Small intestine (tissue), 7 donors: Measurements from ENCODE around the gene GCLC. TPM values are rescaled to one million over a fixed set of nuclear protein-coding genes. Genes with fewer than 3 reads are reported as not detected.
A peak's percentile ranks its signal among the peaks of the same experiment; 100 is the strongest.

ENCODE experiments used
- DNase-seq, 2 donors: peaks; one replicate each; pipeline versions ENCODE4 v3.0.0 to v3.0.0-alpha.2; 2013
- FAIRE-seq: peaks from 2 replicates; lab custom pipeline; 2012; peaks lifted over from hg19 to GRCh38; lab: Jason Lieb, UNC
- H3K27ac ChIP-seq, 3 donors: one replicate each; pipeline ENCODE4 v1.5.1; 2013; ENCODE audit warnings: low read length in 2 of 3, mild to moderate bottlenecking in 2 of 3, control low read depth in 1 of 3, inconsistent platforms in 1 of 3, low read depth in 1 of 3, moderate library complexity in 1 of 3
- H3K27me3 ChIP-seq, 3 donors: one replicate each; pipeline ENCODE4 v1.6.1; 2013; ENCODE audit warnings: low read length in 3 of 3, inconsistent platforms in 1 of 3; ENCODE audit not compliant: control insufficient read depth in 3 of 3, insufficient read depth in 3 of 3
- H3K36me3 ChIP-seq, 3 donors: one replicate each; pipeline ENCODE4 v1.6.1; 2013; ENCODE audit warnings: low read length in 3 of 3, inconsistent platforms in 1 of 3, low read depth in 1 of 3, mild to moderate bottlenecking in 1 of 3, moderate library complexity in 1 of 3; ENCODE audit not compliant: control insufficient read depth in 3 of 3, insufficient read depth in 2 of 3
- H3K4me1 ChIP-seq, 3 donors: one replicate each; pipeline ENCODE4 v1.6.1; 2013; ENCODE audit warnings: low read length in 2 of 3, inconsistent platforms in 1 of 3, low read depth in 1 of 3, mild to moderate bottlenecking in 1 of 3, moderate library complexity in 1 of 3; ENCODE audit not compliant: control insufficient read depth in 3 of 3, insufficient read depth in 2 of 3
- H3K4me3 ChIP-seq, 3 donors: one replicate each; pipeline ENCODE4 v1.5.1; 2013; ENCODE audit warnings: low read length in 3 of 3, control low read depth in 1 of 3, inconsistent platforms in 1 of 3, low read depth in 1 of 3, mild to moderate bottlenecking in 1 of 3, moderate library complexity in 1 of 3
- H3K9me3 ChIP-seq, 2 donors: one replicate each; pipeline ENCODE4 v1.6.1; 2013; ENCODE audit warnings: low read depth in 1 of 2, low read length in 1 of 2; ENCODE audit not compliant: control insufficient read depth in 2 of 2, insufficient read depth in 1 of 2
- WGBS, 3 donors: extraction: QIAGEN DNeasy Blood & Tissue Kit; methylation state at CpG; one replicate each; pipeline ENCODE4 v1.1.7; 2013; 5-methylcytosine and 5-hydroxymethylcytosine counted together
- polyA plus RNA-seq, 4 donors: library from polyadenylated mRNA; stranded (reverse) in 3 of 4; unstranded in 1 of 4; fragments of 200-250 nt in 3 of 4; fragments of 120-200 nt in 1 of 4; gene quantifications; one replicate each; pipeline versions ENCODE4 v1.2.1 to v1.2.3, GENCODE V29; 2013
- donor health status: healthy with polysubstance abuse.
- donor health status: control.
- donor health status: control.
- donor health status: Bipolar disorder and iron deficiency.
- donor health status: healthy.

The GCLC gene
- polyA plus RNA-seq, 4 donors: 26.6 to 69.3 (median 28.1) TPM

DNA sequence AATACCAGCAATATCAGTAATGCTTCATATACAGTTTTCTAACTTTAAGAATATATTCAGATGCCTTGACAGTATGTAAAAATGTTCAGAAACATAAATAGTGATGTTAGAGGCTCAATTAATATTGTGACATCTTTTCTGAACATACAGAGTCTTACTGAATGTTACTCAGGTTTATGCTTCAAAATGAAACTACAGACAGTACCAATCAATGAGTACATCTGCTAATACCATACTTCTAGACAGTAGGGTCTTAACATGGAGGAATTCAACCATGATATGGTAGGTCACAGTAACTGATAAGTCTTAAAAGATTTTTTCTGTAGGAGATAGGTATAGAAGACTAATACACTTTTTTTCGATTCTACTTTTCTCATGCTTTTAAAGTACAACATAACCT is 8.3 kb downstream of the GCLC start:
- Histone ChIP-seq H3K4me3 (no peak overlapping the region), H3K4me1 (peaks cover 0 to 10% (median 5%) of the 10 kb centered on the region in 3 donors), H3K27ac (no peak overlapping the region), H3K27me3 (no peaks in the 10 kb centered on the region), H3K9me3 (no peaks in the 10 kb centered on the region), H3K36me3 (peaks cover 0 to 5% (median 2%) of the 10 kb centered on the region in 3 donors)
- DNase-seq: no peak
- 86 to 100% (median 97%) methylated on average over 1 of the region's 1 CpG for WGBS, 3 donors
- FAIRE-seq: no peak

DNA sequence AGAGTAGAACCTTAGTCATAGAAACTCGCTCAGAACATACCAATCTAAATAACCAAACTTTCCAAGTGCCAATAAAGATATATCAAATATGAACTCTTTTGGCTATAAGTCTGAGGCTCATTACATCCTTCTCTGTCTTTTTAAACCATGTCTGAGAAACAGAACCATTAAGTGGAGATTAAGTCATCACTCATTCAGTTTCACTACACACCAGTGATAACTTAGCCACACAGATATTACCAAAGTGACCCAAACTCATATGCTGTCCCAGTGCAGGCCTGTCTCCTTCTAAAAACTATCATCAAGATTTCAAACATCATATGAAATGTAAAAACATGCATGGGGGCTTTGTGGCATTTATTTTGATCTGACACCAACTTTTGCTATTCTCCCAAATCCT is 12.0 kb downstream of the GCLC start:
- peak overlapping the region in 1 of 3 donors; percentile 54 for H3K27ac ChIP-seq
- FAIRE-seq (no peak), DNase-seq (no peak)
- H3K4me3 ChIP-seq: no peak overlapping the region
- 76 to 100% (median 85%) methylated on average over 1 of the region's 1 CpG for WGBS, 3 donors
- H3K4me1 ChIP-seq: peaks cover 0 to 8% (median 2%) of the 10 kb centered on the region in 3 donors
- no peaks in the 10 kb centered on the region for H3K27me3 ChIP-seq
- H3K9me3 ChIP-seq: no peaks in the 10 kb centered on the region
- H3K36me3 ChIP-seq: no peaks in the 10 kb centered on the region

DNA sequence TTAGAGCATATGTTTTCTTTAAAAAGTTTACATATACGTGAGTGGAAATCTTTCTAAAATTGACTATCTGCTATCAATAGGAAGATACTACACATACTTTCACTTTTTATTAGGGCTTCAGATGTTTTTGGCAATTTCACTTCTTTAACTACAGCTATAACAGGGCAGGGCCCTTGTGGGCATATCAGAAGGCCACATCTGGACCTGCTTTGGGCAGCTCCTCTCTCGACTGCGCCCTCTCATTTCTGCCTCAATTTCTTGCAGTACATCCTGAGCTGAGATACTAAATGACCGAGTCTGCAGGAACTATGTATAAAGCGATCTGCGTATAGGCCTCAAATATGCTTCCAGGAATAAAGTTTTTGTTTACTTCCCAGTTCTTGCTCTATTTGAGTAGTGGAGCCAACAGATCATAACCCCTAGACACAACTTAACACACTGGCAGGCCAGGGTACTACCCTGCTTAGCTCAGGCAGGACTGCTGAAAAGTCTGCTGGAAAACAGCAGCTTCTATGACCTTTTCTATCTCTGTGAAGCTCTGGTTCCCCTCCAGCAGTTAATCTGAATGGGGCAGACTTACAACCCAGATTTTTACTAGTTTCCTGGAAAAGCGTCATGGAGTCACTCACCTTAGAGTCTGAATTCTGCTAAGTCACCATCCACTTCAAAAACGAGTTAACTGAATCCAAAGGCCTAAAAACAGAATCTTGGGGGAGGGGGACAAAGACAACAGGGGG is 12.7 kb downstream of the GCLC start:
- 63 to 73% (median 67%) methylated on average over 8 of the region's 8 CpGs for WGBS, 3 donors
- FAIRE-seq: no peak
- H3K4me1 ChIP-seq: peaks cover 0 to 10% (median 2%) of the 10 kb centered on the region in 3 donors

DNA sequence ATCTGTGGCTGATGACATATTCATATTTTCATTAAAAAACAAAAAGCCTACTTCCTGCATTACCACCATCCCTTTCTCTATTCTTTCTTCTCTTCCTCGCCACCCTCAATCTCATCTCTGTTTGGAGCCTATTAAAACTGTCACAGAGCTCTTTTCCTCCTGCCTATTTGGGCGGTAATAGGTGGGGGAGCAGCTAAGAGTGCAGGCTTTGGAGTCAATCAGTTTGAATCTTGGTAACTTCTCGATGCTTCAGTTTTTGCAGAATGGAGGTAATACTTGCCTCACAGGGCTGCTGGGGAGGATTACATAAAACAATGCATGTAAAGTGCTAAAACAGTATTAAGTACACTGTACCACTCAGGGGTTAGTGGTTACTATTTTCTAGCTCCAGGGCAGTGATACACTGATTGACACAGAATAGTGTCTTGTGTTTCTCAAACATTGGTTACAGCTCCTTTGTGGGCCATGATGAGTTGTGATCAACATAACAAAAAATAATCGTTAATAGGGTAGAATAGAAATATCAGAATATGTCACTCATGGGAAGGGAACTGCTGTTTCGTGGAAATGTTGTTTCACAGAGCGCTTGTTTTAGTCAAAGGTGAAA is 14.0 kb downstream of the GCLC start:
- Histone ChIP-seq H3K27me3 (no peaks in the 10 kb centered on the region), H3K4me1 (peaks cover 2 to 8% (median 3%) of the 10 kb centered on the region in 3 donors), H3K27ac (no peak overlapping the region), H3K4me3 (no peak overlapping the region), H3K9me3 (no peaks in the 10 kb centered on the region), H3K36me3 (no peaks in the 10 kb centered on the region)
- no peak for DNase-seq
- WGBS, 3 donors: 77 to 93% (median 90%) methylated on average over 6 of the region's 6 CpGs
- no peak for FAIRE-seq

More for the DNA sequence above, 12.7 kb downstream of the GCLC start:
- Histone ChIP-seq H3K27ac (peak overlapping the region in 1 of 3 donors; percentile 26), H3K9me3 (no peaks in the 10 kb centered on the region), H3K4me3 (no peak overlapping the region), H3K27me3 (no peaks in the 10 kb centered on the region), H3K36me3 (no peaks in the 10 kb centered on the region)
- no peak for DNase-seq

DNA sequence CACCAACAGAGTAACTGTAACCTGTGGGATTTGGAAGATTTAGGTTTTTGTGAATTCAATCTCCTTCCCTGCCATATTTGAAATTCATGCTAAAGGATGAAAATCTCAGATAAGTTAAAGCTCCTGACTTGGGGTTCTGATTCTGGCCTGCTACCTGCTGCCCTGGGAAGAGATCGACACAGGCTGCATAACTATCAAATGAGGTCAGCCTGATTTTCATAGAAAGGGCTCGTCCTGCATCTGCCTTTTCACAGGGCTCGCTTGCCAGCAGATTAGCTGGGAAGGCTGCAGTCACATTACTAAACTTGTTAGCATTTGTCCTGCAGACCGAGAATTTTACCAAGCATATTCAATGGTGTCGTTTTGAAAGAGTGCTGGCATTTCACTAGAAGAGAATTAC is 14.6 kb downstream of the GCLC start:
- no peak overlapping the region for H3K4me3 ChIP-seq
- no peaks in the 10 kb centered on the region for H3K36me3 ChIP-seq
- H3K27ac ChIP-seq: no peak overlapping the region
- 46 to 63% (median 56%) methylated on average over 5 of the region's 5 CpGs for WGBS, 3 donors
- FAIRE-seq (no peak), DNase-seq (no peak)
- H3K27me3 ChIP-seq: no peaks in the 10 kb centered on the region
- H3K9me3 ChIP-seq: no peaks in the 10 kb centered on the region
- peaks cover 2 to 8% (median 3%) of the 10 kb centered on the region in 3 donors for H3K4me1 ChIP-seq

DNA sequence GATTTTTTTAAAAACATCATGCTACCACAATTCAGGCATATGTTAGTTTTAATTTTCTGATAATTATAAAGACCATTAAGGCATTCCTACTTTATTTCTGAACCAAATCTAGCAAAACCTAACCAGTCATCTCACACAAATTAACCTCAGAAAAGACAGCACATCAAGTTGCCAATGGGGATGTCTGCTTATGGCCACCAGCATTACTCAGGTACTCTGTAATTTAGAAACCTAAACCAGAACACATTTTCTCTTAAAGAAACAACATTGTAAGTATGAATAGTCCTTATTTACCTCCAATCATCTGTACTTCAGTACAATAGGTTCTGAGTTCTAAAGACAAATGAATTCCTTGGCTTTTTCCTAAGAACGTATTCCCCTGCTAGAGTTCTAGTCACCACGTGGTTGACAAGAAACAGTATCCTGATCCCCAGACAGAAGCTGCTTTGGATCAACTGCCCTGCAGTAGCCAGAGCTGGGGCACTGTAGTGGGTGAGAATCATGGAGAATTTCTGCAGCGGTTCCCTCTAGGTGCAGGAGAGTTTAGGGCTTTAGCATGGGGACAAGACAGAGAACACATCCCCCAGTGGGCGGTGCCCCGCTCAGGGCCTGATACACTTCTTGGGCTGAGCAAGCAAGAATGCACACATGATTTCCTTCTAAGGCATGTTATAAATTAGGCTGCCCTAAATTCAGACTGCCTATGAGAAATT is 15.4 kb downstream of the GCLC start:
- Histone ChIP-seq H3K36me3 (no peaks in the 10 kb centered on the region), H3K4me1 (peaks cover 2 to 8% (median 3%) of the 10 kb centered on the region in 3 donors), H3K27ac (peak overlapping the region in 1 of 3 donors; percentile 13), H3K27me3 (no peaks in the 10 kb centered on the region), H3K4me3 (no peak overlapping the region), H3K9me3 (no peaks in the 10 kb centered on the region)
- DNase-seq: no peak
- no peak for FAIRE-seq
- WGBS, 3 donors: 86 to 92% (median 87%) methylated on average over 5 of the region's 5 CpGs

DNA sequence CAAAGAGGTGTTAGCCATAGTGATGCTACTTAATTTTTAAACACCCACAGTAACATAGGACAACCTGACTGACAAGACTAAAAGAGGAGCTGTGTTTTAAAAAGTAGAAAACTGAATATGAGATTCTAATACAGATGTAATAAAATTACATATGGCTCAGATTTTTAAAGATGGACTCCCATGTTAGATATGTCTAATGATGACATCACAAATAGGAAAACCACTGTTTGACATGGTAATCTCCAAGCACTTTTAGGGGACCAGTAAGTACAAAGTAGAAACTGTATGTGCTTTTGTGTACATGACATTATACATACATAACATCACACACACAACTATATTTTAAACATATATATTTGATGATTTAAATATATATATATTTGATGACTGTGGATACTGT is 16.8 kb downstream of the GCLC start:
- H3K4me1 ChIP-seq: peaks cover 3 to 11% (median 4%) of the 10 kb centered on the region in 3 donors
- FAIRE-seq: no peak

DNA sequence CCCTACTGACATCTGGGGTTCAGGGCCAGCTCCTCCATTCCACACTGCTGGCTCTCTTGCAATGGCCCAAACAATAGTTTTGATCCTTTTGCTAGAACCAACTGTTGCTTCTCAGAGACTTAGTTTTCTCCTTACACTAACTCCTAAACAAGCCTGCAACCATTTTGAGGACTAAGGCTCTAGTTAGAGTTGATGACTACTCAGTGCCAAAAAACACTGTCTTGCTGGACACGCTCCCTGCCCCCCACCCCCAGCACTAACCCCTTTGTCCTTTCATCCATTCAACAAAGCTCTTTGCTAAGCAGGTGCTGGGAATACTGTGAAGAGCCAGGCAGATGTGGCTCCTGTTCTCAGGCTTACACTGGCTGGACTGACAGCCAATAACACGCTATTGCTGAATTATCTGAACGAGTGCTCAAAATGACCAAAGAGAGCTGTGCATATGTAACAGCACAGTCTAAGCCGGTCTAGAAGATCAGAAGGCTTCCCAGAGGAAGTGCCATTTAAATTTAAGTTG is 17.6 kb downstream of the GCLC start:
- H3K36me3 ChIP-seq: no peaks in the 10 kb centered on the region
- no peaks in the 10 kb centered on the region for H3K27me3 ChIP-seq
- no peak overlapping the region for H3K4me3 ChIP-seq
- DNase-seq: no peak
- FAIRE-seq: no peak
- WGBS, 3 donors: 82 to 86% (median 83%) methylated on average over 4 of the region's 4 CpGs
- peaks cover 3 to 11% (median 3%) of the 10 kb centered on the region in 3 donors for H3K4me1 ChIP-seq
- no peak overlapping the region for H3K27ac ChIP-seq
- no peaks in the 10 kb centered on the region for H3K9me3 ChIP-seq

More for the DNA sequence above, 16.8 kb downstream of the GCLC start:
- no peak overlapping the region for H3K4me3 ChIP-seq
- H3K27ac ChIP-seq: no peak overlapping the region
- H3K36me3 ChIP-seq: no peaks in the 10 kb centered on the region
- H3K27me3 ChIP-seq: no peaks in the 10 kb centered on the region
- no peak for DNase-seq
- no peaks in the 10 kb centered on the region for H3K9me3 ChIP-seq
